GM18520 (cell line): ENCODE data around the gene TAOK1.

Source experiments
- ATAC-seq: cut with Tn5 transposase; IDR thresholded peaks from one replicate; pipeline ENCODE4 v1.9.1; 2021; ENCODE audit not compliant: unreplicated experiment

TAOK1 gene

GRCh38 chr17:29378500-29378899 lies 11.7 kb upstream of the TAOK1 start:
- ATAC-seq: no peak

GRCh38 chr17:29379084-29379991 lies 10.8 kb upstream of the TAOK1 start:
- ATAC-seq: no peak

- no peak for ATAC-seq
Observed at GRCh38 chr17:29383686-29384085, 6.5 kb upstream of the TAOK1 start.

- no peak for ATAC-seq
Observed at GRCh38 chr17:29384901-29385300, 5.3 kb upstream of the TAOK1 start.

GRCh38 chr17:29386760-29387159 lies 3.4 kb upstream of the TAOK1 start:
- ATAC-seq: no peak

GRCh38 chr17:29388937-29389336 lies 1.2 kb upstream of the TAOK1 start:
- no peak for ATAC-seq

- no peak for ATAC-seq
Observed at GRCh38 chr17:29390851-29391631, 878 bp downstream of the TAOK1 start.

- ATAC-seq: no peak
Observed at GRCh38 chr17:29393436-29393835, 3.3 kb downstream of the TAOK1 start.

GRCh38 chr17:29394761-29395160 lies 4.6 kb downstream of the TAOK1 start:
- ATAC-seq: no peak

- ATAC-seq: no peak
Observed at GRCh38 chr17:29396066-29396465, 5.9 kb downstream of the TAOK1 start.

- no peak for ATAC-seq
Observed at GRCh38 chr17:29399634-29400033, 9.5 kb downstream of the TAOK1 start.

- no peak for ATAC-seq
Observed at GRCh38 chr17:29400818-29401217, 10.7 kb downstream of the TAOK1 start.

- ATAC-seq: no peak
Observed at GRCh38 chr17:29401258-29401657, 11.1 kb downstream of the TAOK1 start.

- ATAC-seq: no peak
Observed at GRCh38 chr17:29407856-29408255, 17.7 kb downstream of the TAOK1 start.

GRCh38 chr17:29409963-29410362 lies 19.8 kb downstream of the TAOK1 start:
- no peak for ATAC-seq

GRCh38 chr17:29412780-29413565 lies 22.8 kb downstream of the TAOK1 start:
- no peak for ATAC-seq

- no peak for ATAC-seq
Observed at GRCh38 chr17:29420128-29420527, 30.0 kb downstream of the TAOK1 start.

GRCh38 chr17:29430275-29430674 lies 40.1 kb downstream of the TAOK1 start:
- ATAC-seq: no peak

GRCh38 chr17:29433541-29433940 lies 43.4 kb downstream of the TAOK1 start:
- ATAC-seq: no peak

- no peak for ATAC-seq
Observed at GRCh38 chr17:29434550-29434949, 44.4 kb downstream of the TAOK1 start.

GRCh38 chr17:29442451-29442850 lies 52.3 kb downstream of the TAOK1 start:
- no peak for ATAC-seq
